ENCODE results near the gene VNN1. TPM values are rescaled to one million over a fixed set of nuclear protein-coding genes. Genes with fewer than 3 reads are reported as not detected.

Gene VNN1
- total RNA-seq, 1 donor from 2014 or later = not detected

- H3K4me1 Mint-ChIP-seq = no peaks in the 10 kb centered on the region
- no peak overlapping the region for H3K27ac Mint-ChIP-seq
- Histone ChIP-seq H3K36me3 (no peaks in the 10 kb centered on the region), H4K20me1 (ENCODE audit: low read depth) (no peaks in the 10 kb centered on the region), H2AFZ (replicated peaks) (no peak overlapping the region), H3K9me3 (ENCODE audit: low read depth) (no peaks in the 10 kb centered on the region), H3K79me2 (ENCODE audit: low read depth) (no peaks in the 10 kb centered on the region), H3F3A (ENCODE audit: low read depth) (no peaks in the 10 kb centered on the region), H3K4me3 (no peak overlapping the region), H3K27ac (no peak overlapping the region), H3K27me3 (no peaks in the 10 kb centered on the region), H3K9ac (no peak overlapping the region), H3K4me1 (no peaks in the 10 kb centered on the region), H3K4me2 (no peak overlapping the region)
- H3K27me3 Mint-ChIP-seq (ENCODE audit: insufficient read depth, low read depth) = peaks cover 2% of the 10 kb centered on the region
- TF ChIP-seq, protein P1, sequence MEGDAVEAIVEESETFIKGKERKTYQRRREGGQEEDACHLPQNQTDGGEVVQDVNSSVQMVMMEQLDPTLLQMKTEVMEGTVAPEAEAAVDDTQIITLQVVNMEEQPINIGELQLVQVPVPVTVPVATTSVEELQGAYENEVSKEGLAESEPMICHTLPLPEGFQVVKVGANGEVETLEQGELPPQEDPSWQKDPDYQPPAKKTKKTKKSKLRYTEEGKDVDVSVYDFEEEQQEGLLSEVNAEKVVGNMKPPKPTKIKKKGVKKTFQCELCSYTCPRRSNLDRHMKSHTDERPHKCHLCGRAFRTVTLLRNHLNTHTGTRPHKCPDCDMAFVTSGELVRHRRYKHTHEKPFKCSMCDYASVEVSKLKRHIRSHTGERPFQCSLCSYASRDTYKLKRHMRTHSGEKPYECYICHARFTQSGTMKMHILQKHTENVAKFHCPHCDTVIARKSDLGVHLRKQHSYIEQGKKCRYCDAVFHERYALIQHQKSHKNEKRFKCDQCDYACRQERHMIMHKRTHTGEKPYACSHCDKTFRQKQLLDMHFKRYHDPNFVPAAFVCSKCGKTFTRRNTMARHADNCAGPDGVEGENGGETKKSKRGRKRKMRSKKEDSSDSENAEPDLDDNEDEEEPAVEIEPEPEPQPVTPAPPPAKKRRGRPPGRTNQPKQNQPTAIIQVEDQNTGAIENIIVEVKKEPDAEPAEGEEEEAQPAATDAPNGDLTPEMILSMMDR (IDR thresholded peaks at IDR 0.05) = peak; percentile 57
- TF ChIP-seq EZH2phosphoT487 (IDR thresholded peaks at IDR 0.05) (no peak), EZH2 (IDR thresholded peaks at IDR 0.05) (no peak)
- H3K9me3 Mint-ChIP-seq = no peaks in the 10 kb centered on the region
- peak; percentile 75 for DNase-seq (ENCODE audit: low spot score)
- H3K36me3 Mint-ChIP-seq = no peaks in the 10 kb centered on the region
- no peak overlapping the region for H3K4me3 Mint-ChIP-seq
Measured at GRCh38 chr6:132715204-132715603, 1.3 kb upstream of the VNN1 start.

- Mint-ChIP-seq H3K36me3 (no peaks in the 10 kb centered on the region), H3K27ac (no peak overlapping the region), H3K9me3 (no peaks in the 10 kb centered on the region), H3K27me3 (ENCODE audit: insufficient read depth, low read depth) (peaks cover 3% of the 10 kb centered on the region), H3K4me3 (no peak overlapping the region), H3K4me1 (no peaks in the 10 kb centered on the region)
- Histone ChIP-seq H3K27ac (no peak overlapping the region), H3K4me2 (no peak overlapping the region), H3F3A (ENCODE audit: low read depth) (no peaks in the 10 kb centered on the region), H3K36me3 (no peaks in the 10 kb centered on the region), H3K9ac (no peak overlapping the region), H2AFZ (replicated peaks) (no peak overlapping the region), H4K20me1 (ENCODE audit: low read depth) (no peaks in the 10 kb centered on the region), H3K9me3 (ENCODE audit: low read depth) (no peaks in the 10 kb centered on the region), H3K79me2 (ENCODE audit: low read depth) (no peaks in the 10 kb centered on the region), H3K4me3 (no peak overlapping the region), H3K4me1 (no peaks in the 10 kb centered on the region), H3K27me3 (no peaks in the 10 kb centered on the region)
- no peak for DNase-seq (ENCODE audit: low spot score)
- TF ChIP-seq, protein P1 (IDR thresholded peaks at IDR 0.05) = no peak
- TF ChIP-seq EZH2 (IDR thresholded peaks at IDR 0.05) (no peak), EZH2phosphoT487 (IDR thresholded peaks at IDR 0.05) (no peak)
Measured at GRCh38 chr6:132714160-132714559, 305 bp upstream of the VNN1 start.

GRCh38 chr6:132712366-132712765, 1.5 kb downstream of the VNN1 start:
- Histone ChIP-seq H3F3A (ENCODE audit: low read depth) (no peaks in the 10 kb centered on the region), H3K4me1 (no peaks in the 10 kb centered on the region), H3K4me2 (no peak overlapping the region), H3K27me3 (no peaks in the 10 kb centered on the region), H3K36me3 (no peaks in the 10 kb centered on the region), H3K9ac (no peak overlapping the region), H3K27ac (no peak overlapping the region), H3K9me3 (ENCODE audit: low read depth) (no peaks in the 10 kb centered on the region), H3K4me3 (no peak overlapping the region), H4K20me1 (ENCODE audit: low read depth) (no peaks in the 10 kb centered on the region), H2AFZ (replicated peaks) (no peak overlapping the region), H3K79me2 (ENCODE audit: low read depth) (no peaks in the 10 kb centered on the region)
- Mint-ChIP-seq H3K27me3 (ENCODE audit: insufficient read depth, low read depth) (peaks cover 3% of the 10 kb centered on the region), H3K4me3 (no peak overlapping the region), H3K9me3 (no peaks in the 10 kb centered on the region), H3K4me1 (no peaks in the 10 kb centered on the region), H3K27ac (no peak overlapping the region), H3K36me3 (no peaks in the 10 kb centered on the region)
- no peak for TF ChIP-seq EZH2 (IDR thresholded peaks at IDR 0.05)
- TF ChIP-seq, protein P1 (IDR thresholded peaks at IDR 0.05) = no peak
- TF ChIP-seq EZH2phosphoT487 (IDR thresholded peaks at IDR 0.05) = no peak
- DNase-seq (ENCODE audit: low spot score) = no peak
